ENCODE data around the gene GGN. TPM values are rescaled to one million over a fixed set of nuclear protein-coding genes. Genes with fewer than 3 reads are reported as not detected.

Gene GGN
- total and polyA plus RNA-seq, 2 donors from 2014 or later, result 0.92 to 1.6 TPM

DNA sequence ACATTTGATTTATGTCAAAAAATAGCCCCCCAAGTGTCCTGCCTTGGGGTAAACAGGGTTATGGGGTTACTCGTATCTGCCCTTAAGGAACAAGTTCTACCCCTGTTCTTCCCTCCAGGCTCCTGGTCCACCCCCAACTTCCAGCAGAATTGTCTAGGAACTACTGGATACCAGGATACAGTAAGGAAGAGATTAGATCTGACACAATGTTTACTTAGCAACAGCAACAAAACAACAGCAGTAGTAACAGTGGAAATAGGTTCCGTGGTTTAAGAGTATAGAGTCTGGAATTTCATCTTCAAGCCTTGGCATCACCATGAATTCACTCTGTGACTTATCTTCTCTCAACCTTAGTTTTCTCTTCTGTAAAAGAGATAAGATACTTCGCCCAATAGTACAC, 13.3 kb upstream of the GGN start:
- FAIRE-seq (no peak), DNase-seq (no peak)
- Histone ChIP-seq H3K27me3 (ENCODE audit: control insufficient read depth, insufficient read depth, low read length) (peaks cover 4% of the 10 kb centered on the region), H3K9me3 (ENCODE audit: control insufficient read depth in 2 of 3, insufficient read depth in 1 of 3, low read length in 3 of 3) (no peaks in the 10 kb centered on the region), H3K9ac (ENCODE audit: low read length in 3 of 3) (no peak overlapping the region), H3K27ac (ENCODE audit: low read depth in 2 of 2, low read length in 2 of 2) (no peak overlapping the region), H3K4me3 (ENCODE audit: low read length in 3 of 3) (no peak overlapping the region), H3K4me1 (ENCODE audit: control insufficient read depth in 2 of 3, insufficient read depth in 2 of 3, low read depth in 1 of 3, low read length in 3 of 3) (no peaks in the 10 kb centered on the region), H3K36me3 (ENCODE audit: control insufficient read depth in 2 of 3, insufficient read depth in 3 of 3, low read length in 3 of 3) (no peaks in the 10 kb centered on the region)
- TF ChIP-seq, protein P1, sequence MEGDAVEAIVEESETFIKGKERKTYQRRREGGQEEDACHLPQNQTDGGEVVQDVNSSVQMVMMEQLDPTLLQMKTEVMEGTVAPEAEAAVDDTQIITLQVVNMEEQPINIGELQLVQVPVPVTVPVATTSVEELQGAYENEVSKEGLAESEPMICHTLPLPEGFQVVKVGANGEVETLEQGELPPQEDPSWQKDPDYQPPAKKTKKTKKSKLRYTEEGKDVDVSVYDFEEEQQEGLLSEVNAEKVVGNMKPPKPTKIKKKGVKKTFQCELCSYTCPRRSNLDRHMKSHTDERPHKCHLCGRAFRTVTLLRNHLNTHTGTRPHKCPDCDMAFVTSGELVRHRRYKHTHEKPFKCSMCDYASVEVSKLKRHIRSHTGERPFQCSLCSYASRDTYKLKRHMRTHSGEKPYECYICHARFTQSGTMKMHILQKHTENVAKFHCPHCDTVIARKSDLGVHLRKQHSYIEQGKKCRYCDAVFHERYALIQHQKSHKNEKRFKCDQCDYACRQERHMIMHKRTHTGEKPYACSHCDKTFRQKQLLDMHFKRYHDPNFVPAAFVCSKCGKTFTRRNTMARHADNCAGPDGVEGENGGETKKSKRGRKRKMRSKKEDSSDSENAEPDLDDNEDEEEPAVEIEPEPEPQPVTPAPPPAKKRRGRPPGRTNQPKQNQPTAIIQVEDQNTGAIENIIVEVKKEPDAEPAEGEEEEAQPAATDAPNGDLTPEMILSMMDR (IDR thresholded peaks at IDR 0.05; ENCODE audit: borderline replicate concordance, extremely low read depth, insufficient read depth), result no peak
- intact Hi-C loops (cut with DNase I), result no loop called here

DNA sequence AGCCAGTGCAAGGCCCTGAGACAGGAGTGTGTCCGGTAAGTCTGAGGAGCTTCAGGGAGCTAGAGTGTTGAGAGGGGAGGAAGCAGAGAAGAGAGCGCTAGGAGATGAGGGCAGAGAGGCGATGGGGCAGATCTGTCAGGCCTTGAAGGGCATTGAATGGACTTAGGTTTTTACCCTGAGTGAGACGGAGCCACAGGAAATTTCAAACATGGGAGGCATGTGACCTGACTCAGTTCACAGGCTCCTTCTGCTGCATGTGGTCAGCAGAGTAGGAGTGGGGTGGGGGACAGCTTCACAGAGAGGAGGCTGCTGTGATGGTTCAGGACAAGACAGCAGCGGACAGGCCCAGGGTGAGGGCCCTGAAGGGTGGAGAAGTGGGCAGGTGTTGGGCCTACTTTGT, 12.5 kb upstream of the GGN start:
- H3K27ac ChIP-seq (ENCODE audit: low read depth in 2 of 2, low read length in 2 of 2), result no peak overlapping the region
- H3K4me1 ChIP-seq (ENCODE audit: control insufficient read depth in 2 of 3, insufficient read depth in 2 of 3, low read depth in 1 of 3, low read length in 3 of 3), result no peaks in the 10 kb centered on the region
- TF ChIP-seq, protein P1 (IDR thresholded peaks at IDR 0.05; ENCODE audit: borderline replicate concordance, extremely low read depth, insufficient read depth), result no peak
- no peaks in the 10 kb centered on the region for H3K36me3 ChIP-seq (ENCODE audit: control insufficient read depth in 2 of 3, insufficient read depth in 3 of 3, low read length in 3 of 3)
- no peak for DNase-seq
- no peak overlapping the region for H3K4me3 ChIP-seq (ENCODE audit: low read length in 3 of 3)
- intact Hi-C loops (cut with DNase I), result no loop called here
- H3K27me3 ChIP-seq (ENCODE audit: control insufficient read depth, insufficient read depth, low read length), result peaks cover 4% of the 10 kb centered on the region
- H3K9ac ChIP-seq (ENCODE audit: low read length in 3 of 3), result no peak overlapping the region
- no peak for FAIRE-seq
- no peaks in the 10 kb centered on the region for H3K9me3 ChIP-seq (ENCODE audit: control insufficient read depth in 2 of 3, insufficient read depth in 1 of 3, low read length in 3 of 3)

DNA sequence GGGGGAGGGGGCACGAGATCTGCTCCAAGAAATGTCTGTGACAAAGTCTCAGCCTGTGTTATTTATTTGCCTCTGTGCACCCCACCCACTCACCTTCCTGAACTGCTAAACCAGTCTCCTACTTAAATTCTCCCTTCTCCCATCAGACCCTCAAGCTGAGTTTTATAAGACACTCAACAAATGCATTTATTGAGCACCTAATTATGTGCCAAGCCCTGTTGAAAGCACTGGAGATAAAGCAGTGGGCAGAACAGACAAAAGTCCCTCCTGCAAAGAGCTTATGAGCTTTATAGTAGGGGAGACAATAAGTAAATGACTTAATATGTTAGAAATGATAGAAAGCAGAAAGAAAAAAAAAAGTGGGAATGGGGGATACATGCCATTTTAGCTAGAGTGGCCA, 11.7 kb upstream of the GGN start:
- TF ChIP-seq, protein P1 (IDR thresholded peaks at IDR 0.05; ENCODE audit: borderline replicate concordance, extremely low read depth, insufficient read depth), result no peak
- peaks cover 6% of the 10 kb centered on the region for H3K27me3 ChIP-seq (ENCODE audit: control insufficient read depth, insufficient read depth, low read length)
- no peaks in the 10 kb centered on the region for H3K36me3 ChIP-seq (ENCODE audit: control insufficient read depth in 2 of 3, insufficient read depth in 3 of 3, low read length in 3 of 3)

DNA sequence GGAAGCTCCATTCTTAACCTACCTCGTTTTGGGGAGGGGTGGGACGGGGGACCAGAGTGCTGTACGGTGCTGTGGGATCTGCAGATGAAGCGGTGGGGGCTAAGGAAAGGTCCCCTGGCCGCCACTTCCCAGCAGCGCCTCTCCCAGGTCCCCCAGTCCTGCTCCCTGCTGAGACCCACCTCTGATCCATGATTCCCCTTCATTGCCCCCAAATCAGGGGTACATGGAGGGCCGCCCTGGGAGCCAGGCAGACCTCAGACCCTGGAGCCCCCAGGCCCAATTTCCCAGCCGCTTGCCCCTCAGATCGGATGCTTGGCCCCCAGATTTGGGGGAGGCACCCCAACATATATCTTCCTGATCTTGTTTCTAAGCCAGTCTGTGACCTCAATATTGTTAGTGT, 11.2 kb upstream of the GGN start:
- intact Hi-C loops (cut with DNase I), result loop anchor here (10.0 kb wide), 1 partner anchor 226 kb away; no protein-coding TSS in a partner anchor
- no peaks in the 10 kb centered on the region for H3K36me3 ChIP-seq (ENCODE audit: control insufficient read depth in 2 of 3, insufficient read depth in 3 of 3, low read length in 3 of 3)
- FAIRE-seq, result no peak
- H3K9me3 ChIP-seq (ENCODE audit: control insufficient read depth in 2 of 3, insufficient read depth in 1 of 3, low read length in 3 of 3), result no peaks in the 10 kb centered on the region
- DNase-seq, result no peak
- no peak overlapping the region for H3K4me3 ChIP-seq (ENCODE audit: low read length in 3 of 3)
- H3K9ac ChIP-seq (ENCODE audit: low read length in 3 of 3), result no peak overlapping the region
- peaks cover 9% of the 10 kb centered on the region for H3K27me3 ChIP-seq (ENCODE audit: control insufficient read depth, insufficient read depth, low read length)
- TF ChIP-seq, protein P1 (IDR thresholded peaks at IDR 0.05; ENCODE audit: borderline replicate concordance, extremely low read depth, insufficient read depth), result no peak
- no peaks in the 10 kb centered on the region for H3K4me1 ChIP-seq (ENCODE audit: control insufficient read depth in 2 of 3, insufficient read depth in 2 of 3, low read depth in 1 of 3, low read length in 3 of 3)
- no peak overlapping the region for H3K27ac ChIP-seq (ENCODE audit: low read depth in 2 of 2, low read length in 2 of 2)

More for the DNA sequence above, 11.7 kb upstream of the GGN start:
- no peak overlapping the region for H3K9ac ChIP-seq (ENCODE audit: low read length in 3 of 3)
- H3K9me3 ChIP-seq (ENCODE audit: control insufficient read depth in 2 of 3, insufficient read depth in 1 of 3, low read length in 3 of 3), result no peaks in the 10 kb centered on the region
- FAIRE-seq, result no peak
- no peak for DNase-seq
- intact Hi-C loops (cut with DNase I), result loop anchor here (10.0 kb wide), 1 partner anchor 225 kb away; no protein-coding TSS in a partner anchor
- H3K4me3 ChIP-seq (ENCODE audit: low read length in 3 of 3), result no peak overlapping the region
- H3K27ac ChIP-seq (ENCODE audit: low read depth in 2 of 2, low read length in 2 of 2), result no peak overlapping the region
- H3K4me1 ChIP-seq (ENCODE audit: control insufficient read depth in 2 of 3, insufficient read depth in 2 of 3, low read depth in 1 of 3, low read length in 3 of 3), result no peaks in the 10 kb centered on the region

All from kidney (tissue), 14 donors.